ENCODE measurements around the gene ANKFN1.

ANKFN1 gene

GRCh38 chr17:56514899-56515298, 361.6 kb downstream of the ANKFN1 start:
- no peak for TF ChIP-seq CTCF (IDR thresholded peaks at IDR 0.05)
- TF ChIP-seq ZFX (IDR thresholded peaks at IDR 0.05; ENCODE audit: borderline replicate concordance): no peak

GRCh38 chr17:56521414-56522141, 368.3 kb downstream of the ANKFN1 start:
- no peak for TF ChIP-seq CTCF (IDR thresholded peaks at IDR 0.05)
- TF ChIP-seq ZFX (IDR thresholded peaks at IDR 0.05; ENCODE audit: borderline replicate concordance): no peak
- no peak overlapping the region for H3K27ac ChIP-seq

More at GRCh38 chr17:56514899-56515298, 361.6 kb downstream of the ANKFN1 start:
- no peak overlapping the region for H3K27ac ChIP-seq

GRCh38 chr17:56523042-56523441, 369.8 kb downstream of the ANKFN1 start:
- TF ChIP-seq ZFX (IDR thresholded peaks at IDR 0.05; ENCODE audit: borderline replicate concordance) (no peak), CTCF (IDR thresholded peaks at IDR 0.05) (no peak)
- no peak overlapping the region for H3K27ac ChIP-seq

DNA sequence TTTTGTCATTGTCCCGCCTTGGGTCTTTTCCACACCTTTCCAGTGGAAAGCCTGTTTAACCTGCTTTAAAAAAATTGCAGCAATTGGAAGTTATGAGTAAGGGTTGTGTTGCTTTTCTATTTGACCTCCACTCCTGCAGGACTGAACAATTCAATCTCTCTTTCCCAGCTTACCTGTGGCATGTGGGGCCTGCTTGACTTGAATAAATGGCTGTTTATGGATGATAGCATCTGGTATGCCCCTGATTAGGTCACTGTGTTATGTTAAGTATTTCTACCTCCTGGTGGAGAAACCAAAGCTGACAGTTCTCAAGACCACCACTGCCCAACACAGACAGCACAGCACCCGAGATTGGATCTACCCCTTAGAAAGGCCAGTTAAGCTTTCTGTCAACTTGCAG, 375.4 kb downstream of the ANKFN1 start:
- no peak overlapping the region for H3K27ac ChIP-seq
- no peak for TF ChIP-seq ZFX (IDR thresholded peaks at IDR 0.05; ENCODE audit: borderline replicate concordance)
- no peak for TF ChIP-seq CTCF (IDR thresholded peaks at IDR 0.05)

GRCh38 chr17:56532926-56533325, 379.7 kb downstream of the ANKFN1 start:
- H3K27ac ChIP-seq: no peak overlapping the region
- TF ChIP-seq CTCF (IDR thresholded peaks at IDR 0.05) (no peak), ZFX (IDR thresholded peaks at IDR 0.05; ENCODE audit: borderline replicate concordance) (no peak)

- TF ChIP-seq CTCF (IDR thresholded peaks at IDR 0.05): no peak
- no peak for TF ChIP-seq ZFX (IDR thresholded peaks at IDR 0.05; ENCODE audit: borderline replicate concordance)
- no peak overlapping the region for H3K27ac ChIP-seq
Observed at GRCh38 chr17:56536766-56537165, 383.5 kb downstream of the ANKFN1 start.

- TF ChIP-seq CTCF (IDR thresholded peaks at IDR 0.05): no peak
- no peak for TF ChIP-seq ZFX (IDR thresholded peaks at IDR 0.05; ENCODE audit: borderline replicate concordance)
- no peak overlapping the region for H3K27ac ChIP-seq
Observed at GRCh38 chr17:56540836-56541235, 387.6 kb downstream of the ANKFN1 start.

Measured in 22Rv1 (cell line).